ENCODE data around the gene SYT7.

The SYT7 gene

DNA sequence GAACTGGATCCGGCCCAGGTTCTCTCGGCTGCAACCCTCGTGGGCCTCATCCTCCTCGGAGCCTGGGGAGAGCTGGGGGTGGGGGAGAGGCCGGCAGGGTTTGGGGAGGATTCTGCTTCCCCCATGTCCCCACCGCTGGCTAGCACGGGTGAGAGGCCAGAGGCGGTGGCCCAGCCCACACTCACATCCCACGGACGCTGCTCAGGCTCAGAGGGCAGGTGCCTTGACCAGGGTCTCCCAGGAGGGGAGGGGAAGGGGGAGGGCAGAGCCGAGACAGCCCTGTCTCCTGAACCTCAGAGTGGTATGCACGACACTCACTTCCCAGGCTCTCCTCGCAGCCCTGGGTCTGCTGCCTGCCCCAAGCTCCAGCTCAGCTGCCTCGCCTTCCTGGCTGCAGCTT is 52.8 kb downstream of the SYT7 start:
- H3K4me3 ChIP-seq (ENCODE audit: low read length) = no peak overlapping the region
- TF ChIP-seq, protein P1, sequence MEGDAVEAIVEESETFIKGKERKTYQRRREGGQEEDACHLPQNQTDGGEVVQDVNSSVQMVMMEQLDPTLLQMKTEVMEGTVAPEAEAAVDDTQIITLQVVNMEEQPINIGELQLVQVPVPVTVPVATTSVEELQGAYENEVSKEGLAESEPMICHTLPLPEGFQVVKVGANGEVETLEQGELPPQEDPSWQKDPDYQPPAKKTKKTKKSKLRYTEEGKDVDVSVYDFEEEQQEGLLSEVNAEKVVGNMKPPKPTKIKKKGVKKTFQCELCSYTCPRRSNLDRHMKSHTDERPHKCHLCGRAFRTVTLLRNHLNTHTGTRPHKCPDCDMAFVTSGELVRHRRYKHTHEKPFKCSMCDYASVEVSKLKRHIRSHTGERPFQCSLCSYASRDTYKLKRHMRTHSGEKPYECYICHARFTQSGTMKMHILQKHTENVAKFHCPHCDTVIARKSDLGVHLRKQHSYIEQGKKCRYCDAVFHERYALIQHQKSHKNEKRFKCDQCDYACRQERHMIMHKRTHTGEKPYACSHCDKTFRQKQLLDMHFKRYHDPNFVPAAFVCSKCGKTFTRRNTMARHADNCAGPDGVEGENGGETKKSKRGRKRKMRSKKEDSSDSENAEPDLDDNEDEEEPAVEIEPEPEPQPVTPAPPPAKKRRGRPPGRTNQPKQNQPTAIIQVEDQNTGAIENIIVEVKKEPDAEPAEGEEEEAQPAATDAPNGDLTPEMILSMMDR (conservative IDR thresholded peaks at IDR 0.05; ENCODE audit: low read depth, low read length) = no peak
- no peak for DNase-seq (ENCODE audit: low read depth)

DNA sequence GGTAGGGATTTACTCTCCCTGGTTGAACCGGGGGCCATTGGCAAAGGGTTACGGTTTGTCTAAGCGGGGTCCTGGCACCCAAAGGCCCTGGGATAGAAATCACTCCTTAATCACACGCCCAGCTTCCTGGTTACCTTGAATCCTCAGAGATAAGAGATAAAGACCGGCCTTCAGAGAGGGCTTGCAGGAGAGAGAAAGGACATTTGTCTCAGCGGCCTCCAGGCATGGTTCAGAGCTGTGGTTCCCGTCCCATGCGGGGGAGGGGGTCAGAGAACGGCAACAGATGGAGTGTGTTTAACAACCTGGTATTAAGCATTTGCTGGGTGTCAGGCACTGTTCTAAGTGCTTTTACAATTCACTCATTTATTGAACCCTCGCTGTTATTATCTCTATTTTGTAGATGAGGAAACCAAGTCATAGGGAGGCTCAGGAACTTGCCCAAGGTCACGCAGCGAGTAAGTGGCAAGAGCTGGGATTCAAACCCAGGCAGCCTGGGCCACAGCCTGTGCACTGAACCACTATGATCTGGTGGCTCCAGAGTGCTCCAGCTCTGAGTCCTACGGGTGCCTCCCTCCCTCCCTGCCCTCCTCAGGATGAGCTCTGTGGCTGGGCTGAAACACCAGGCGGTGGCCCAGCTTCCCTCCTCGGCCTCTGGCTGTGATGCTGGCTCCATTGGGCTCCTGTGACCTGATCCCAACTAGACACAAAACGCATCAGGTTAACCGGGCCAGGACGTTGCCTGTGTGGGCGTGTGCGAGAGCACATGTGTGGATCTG is 53.7 kb downstream of the SYT7 start:
- DNase-seq (ENCODE audit: low read depth) = no peak
- no peak overlapping the region for H3K4me3 ChIP-seq (ENCODE audit: low read length)
- TF ChIP-seq, protein P1 (conservative IDR thresholded peaks at IDR 0.05; ENCODE audit: low read depth, low read length) = no peak

DNA sequence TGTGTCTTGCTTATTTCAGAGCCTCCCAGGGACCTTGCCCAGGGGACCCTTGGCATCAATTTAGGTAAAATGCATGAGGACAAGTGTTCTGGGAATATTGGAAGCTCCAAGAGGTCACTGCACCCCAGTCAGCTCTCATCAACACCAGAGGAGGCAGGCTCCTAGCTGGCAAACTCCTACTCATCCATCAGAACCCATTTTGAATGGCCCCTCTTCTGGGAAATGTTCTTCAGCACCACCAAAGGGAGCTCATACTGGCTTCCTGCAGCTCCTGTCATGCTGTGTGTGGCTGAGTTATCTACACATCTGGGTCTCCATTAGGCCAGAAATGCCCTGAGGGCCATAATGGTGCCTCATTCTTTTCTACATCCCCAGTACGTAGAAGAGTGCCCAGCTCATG is 54.6 kb downstream of the SYT7 start:
- TF ChIP-seq, protein P1 (conservative IDR thresholded peaks at IDR 0.05; ENCODE audit: low read depth, low read length) = no peak
- H3K4me3 ChIP-seq (ENCODE audit: low read length) = no peak overlapping the region
- no peak for DNase-seq (ENCODE audit: low read depth)

DNA sequence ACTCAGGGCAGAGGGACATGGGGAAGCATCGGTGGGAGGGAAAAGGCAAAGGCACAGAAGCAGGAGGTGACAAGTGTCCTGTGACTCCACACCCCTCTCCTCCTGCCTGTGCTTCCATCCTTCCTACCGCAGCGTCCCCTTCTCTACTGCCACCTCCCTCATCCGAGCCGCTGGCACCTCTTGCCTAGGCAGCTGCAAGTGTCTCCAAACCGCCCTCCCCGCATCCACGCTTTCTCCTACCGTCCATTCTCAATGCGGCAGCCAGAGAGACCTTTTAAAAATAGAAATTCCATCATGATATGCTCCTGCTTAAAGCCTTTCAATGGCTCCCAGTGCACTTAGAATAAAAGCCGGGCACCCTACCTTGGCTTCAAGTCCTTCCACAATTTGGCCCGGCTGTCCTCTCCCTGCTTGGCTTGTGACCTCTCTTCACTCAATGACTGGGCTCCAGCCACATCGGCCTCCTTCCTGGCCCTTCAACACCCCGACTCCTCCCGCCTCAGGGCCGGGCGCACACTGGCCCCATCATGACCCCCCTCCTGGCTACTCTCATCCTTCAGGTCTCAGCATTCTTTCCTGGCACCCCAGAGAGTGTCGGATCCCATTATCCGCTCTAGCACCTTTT is 55.8 kb downstream of the SYT7 start:
- no peak overlapping the region for H3K4me3 ChIP-seq (ENCODE audit: low read length)
- TF ChIP-seq, protein P1 (conservative IDR thresholded peaks at IDR 0.05; ENCODE audit: low read depth, low read length) = no peak
- no peak for DNase-seq (ENCODE audit: low read depth)

DNA sequence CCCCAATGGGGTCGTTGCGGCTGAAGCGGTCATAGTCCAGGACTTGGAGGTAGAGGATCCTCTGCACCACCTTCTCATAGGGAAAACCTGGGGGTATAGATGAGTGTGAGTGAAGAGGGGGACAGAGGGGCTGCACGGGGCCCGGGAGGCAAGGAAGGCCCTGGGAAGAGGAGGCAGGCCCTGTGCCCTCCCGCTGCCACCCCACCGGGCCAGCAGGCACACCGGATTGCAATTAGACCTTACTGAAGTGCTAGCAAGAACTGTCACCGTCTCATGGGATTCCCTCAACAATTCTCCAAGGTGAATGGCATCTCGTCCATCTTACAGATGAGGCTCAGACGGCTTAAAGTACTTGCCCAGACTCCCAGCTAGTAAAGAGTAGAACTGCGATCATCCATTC is 56.4 kb downstream of the SYT7 start:
- TF ChIP-seq, protein P1 (conservative IDR thresholded peaks at IDR 0.05; ENCODE audit: low read depth, low read length) = no peak
- no peak for DNase-seq (ENCODE audit: low read depth)
- no peak overlapping the region for H3K4me3 ChIP-seq (ENCODE audit: low read length)

DNA sequence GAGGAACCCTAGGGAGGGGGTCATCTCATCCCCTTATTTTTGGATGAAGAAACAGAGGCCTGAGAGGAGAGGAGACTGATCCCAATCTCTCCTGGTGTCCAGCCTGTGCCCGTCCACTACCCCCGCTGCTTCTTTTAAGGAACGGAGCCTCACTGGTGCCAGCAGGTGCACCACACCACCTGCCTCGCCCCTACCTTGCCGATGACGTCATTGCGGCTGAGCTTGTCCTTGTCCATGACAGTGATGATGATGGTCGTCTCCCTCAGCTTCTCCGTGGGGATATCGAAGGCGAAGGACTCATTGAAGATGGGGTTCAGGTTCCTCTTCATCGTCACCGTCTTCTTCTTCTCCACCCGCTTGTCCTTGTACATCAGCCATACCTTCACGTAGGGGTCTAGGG is 58.0 kb downstream of the SYT7 start:
- no peak for DNase-seq (ENCODE audit: low read depth)
- no peak overlapping the region for H3K4me3 ChIP-seq (ENCODE audit: low read length)
- TF ChIP-seq, protein P1 (conservative IDR thresholded peaks at IDR 0.05; ENCODE audit: low read depth, low read length) = no peak
